ENCODE results near the gene BORCS5.

DNA sequence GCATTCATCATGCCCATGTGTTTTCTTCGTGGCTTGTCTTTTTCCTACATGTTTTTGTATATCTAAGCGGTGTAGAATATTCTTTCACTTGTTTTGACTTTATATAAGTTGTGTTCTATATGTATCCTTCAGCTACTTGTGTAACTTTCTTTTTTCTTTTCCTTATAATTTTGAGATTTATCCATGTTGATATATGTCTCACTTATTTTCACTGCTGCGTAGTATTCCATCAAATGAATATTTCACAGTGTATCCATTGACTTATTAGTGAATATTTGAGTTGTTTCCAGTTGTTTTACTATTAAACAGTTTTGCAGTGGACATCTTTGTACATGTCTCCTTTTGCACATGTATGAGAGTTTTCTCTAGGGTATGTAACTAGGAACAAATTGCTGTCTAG is 43.9 kb downstream of the BORCS5 start:
- TF ChIP-seq CTCF (IDR thresholded peaks at IDR 0.05; ENCODE audit: low read depth, low read length, poor library complexity, severe bottlenecking), result no peak
- no peak for TF ChIP-seq EZH2phosphoT487 (IDR thresholded peaks at IDR 0.05; ENCODE audit: borderline replicate concordance, low read length)
